Breast epithelium (tissue), 4 donors: ENCODE measurements around the gene CACHD1. TPM values are rescaled to one million over a fixed set of nuclear protein-coding genes. Genes with fewer than 3 reads are reported as not detected.

ENCODE experiments used
- DNase-seq, 2 donors: peaks; one replicate each; pipeline ENCODE4 v3.0.0-alpha.2; 2019; ENCODE audit warnings: low spot score in 2 of 2
- H3K27ac ChIP-seq, 2 donors: fragments of 200-600 bp; sonication (generic) in 1 of 2; one replicate each; pipeline ENCODE4 v1.5.1; 2016 to 2019; ENCODE audit warnings: mild to moderate bottlenecking in 1 of 2
- H3K27me3 ChIP-seq, 2 donors: fragments of 200-600 bp; sonication (generic) in 1 of 2; one replicate each; pipeline versions ENCODE4 v1.5.1 to v1.6.0; 2017 to 2019; ENCODE audit warnings: control low read depth in 1 of 2, mild to moderate bottlenecking in 1 of 2
- H3K36me3 ChIP-seq: fragments of 200-600 bp; one replicate; pipeline ENCODE4 v1.5.1; 2019
- H3K4me1 ChIP-seq, 2 donors: fragments of 200-600 bp; sonication (generic); one replicate each; pipeline ENCODE4 v1.5.1; 2016 to 2019; ENCODE audit warnings: control low read depth in 1 of 2
- H3K4me3 ChIP-seq, 3 donors: fragments of 200-600 bp; sonication (generic); 1 replicate in 2 of 3; 2 replicates in 1 of 3; pipeline ENCODE4 v1.5.1; 2016 to 2019; ENCODE audit warnings: mild to moderate bottlenecking in 3 of 3, moderate library complexity in 2 of 3
- H3K9me3 ChIP-seq, 2 donors: fragments of 200-600 bp; sonication (generic) in 1 of 2; one replicate each; pipeline ENCODE4 v1.5.1; 2016 to 2019; ENCODE audit warnings: control low read depth in 1 of 2
- POLR2A ChIP-seq: fragments of 450-650 bp; IDR thresholded peaks from one replicate; pipeline ENCODE4 v1.6.1; 2016; ENCODE audit warnings: antibody characterized with exemption, mild to moderate bottlenecking, moderate library complexity
- POLR2AphosphoS5 ChIP-seq, 3 donors: sonication (generic); formaldehyde crosslinking; IDR thresholded peaks; one replicate each; pipeline ENCODE4 v1.6.1; 2017; ENCODE audit warnings: antibody characterized with exemption in 3 of 3
- intact Hi-C: fragments of 100-400 bp; cut with DNase I; formaldehyde crosslinking; loops from one replicate; pipeline ENCODE4 v1.15.1; 2023; ENCODE audit warnings: low total_unique reads
- total RNA-seq, 3 donors: library from RNA; depleted of rRNA; stranded (reverse); fragments of >200 nt; gene quantifications; one replicate each; pipeline ENCODE4 v1.1.0, GENCODE V29; 2016
- TF ChIP-seq, protein P1 (sequence below), 3 donors: fragments of 450-650 bp; IDR thresholded peaks; one replicate each; pipeline ENCODE4 v1.5.1; 2016 to 2017; ENCODE audit warnings: antibody characterized with exemption in 3 of 3, mild to moderate bottlenecking in 3 of 3, moderate library complexity in 3 of 3

The CACHD1 gene
- total RNA-seq, 3 donors from 2014 or later, result 21.6 to 31.9 (median 25.3) TPM

DNA sequence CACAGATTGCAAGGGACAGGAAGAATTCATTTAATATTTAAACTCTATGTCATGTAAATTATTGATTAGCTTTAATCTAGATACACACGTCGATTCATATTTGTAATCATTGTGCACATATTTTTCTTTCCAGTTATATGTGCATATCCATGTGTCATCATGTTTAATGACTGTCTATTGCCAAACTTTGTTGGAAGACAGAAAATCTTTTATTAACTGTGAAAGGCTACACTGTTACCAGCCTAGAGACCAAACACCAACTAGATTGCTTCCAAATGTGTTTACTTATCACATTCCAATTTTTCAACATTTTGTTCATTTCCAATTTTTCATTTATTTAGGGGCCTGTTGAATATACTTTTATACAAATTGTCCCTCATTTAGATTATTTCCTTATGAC lies 43.2 kb upstream of the CACHD1 start:
- TF ChIP-seq, protein P1, sequence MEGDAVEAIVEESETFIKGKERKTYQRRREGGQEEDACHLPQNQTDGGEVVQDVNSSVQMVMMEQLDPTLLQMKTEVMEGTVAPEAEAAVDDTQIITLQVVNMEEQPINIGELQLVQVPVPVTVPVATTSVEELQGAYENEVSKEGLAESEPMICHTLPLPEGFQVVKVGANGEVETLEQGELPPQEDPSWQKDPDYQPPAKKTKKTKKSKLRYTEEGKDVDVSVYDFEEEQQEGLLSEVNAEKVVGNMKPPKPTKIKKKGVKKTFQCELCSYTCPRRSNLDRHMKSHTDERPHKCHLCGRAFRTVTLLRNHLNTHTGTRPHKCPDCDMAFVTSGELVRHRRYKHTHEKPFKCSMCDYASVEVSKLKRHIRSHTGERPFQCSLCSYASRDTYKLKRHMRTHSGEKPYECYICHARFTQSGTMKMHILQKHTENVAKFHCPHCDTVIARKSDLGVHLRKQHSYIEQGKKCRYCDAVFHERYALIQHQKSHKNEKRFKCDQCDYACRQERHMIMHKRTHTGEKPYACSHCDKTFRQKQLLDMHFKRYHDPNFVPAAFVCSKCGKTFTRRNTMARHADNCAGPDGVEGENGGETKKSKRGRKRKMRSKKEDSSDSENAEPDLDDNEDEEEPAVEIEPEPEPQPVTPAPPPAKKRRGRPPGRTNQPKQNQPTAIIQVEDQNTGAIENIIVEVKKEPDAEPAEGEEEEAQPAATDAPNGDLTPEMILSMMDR (IDR thresholded peaks at IDR 0.05), result no peak
- TF ChIP-seq POLR2A, result no peak
- TF ChIP-seq POLR2AphosphoS5 (IDR thresholded peaks at IDR 0.05), result no peak
- DNase-seq, result no peak
- no peaks in the 10 kb centered on the region for H3K36me3 ChIP-seq
- no peak overlapping the region for H3K27ac ChIP-seq
- H3K9me3 ChIP-seq, result no peaks in the 10 kb centered on the region
- intact Hi-C loops, result no loop called here
- no peaks in the 10 kb centered on the region for H3K27me3 ChIP-seq
- no peak overlapping the region for H3K4me3 ChIP-seq
- no peaks in the 10 kb centered on the region for H3K4me1 ChIP-seq

GRCh38 chr1:64427879-64428278 lies 42.0 kb upstream of the CACHD1 start:
- Histone ChIP-seq H3K4me1 (no peaks in the 10 kb centered on the region), H3K9me3 (no peaks in the 10 kb centered on the region), H3K27me3 (no peaks in the 10 kb centered on the region), H3K36me3 (no peaks in the 10 kb centered on the region), H3K4me3 (no peak overlapping the region), H3K27ac (no peak overlapping the region)
- no peak for DNase-seq
- intact Hi-C loops, result no loop called here
- TF ChIP-seq POLR2A (no peak), POLR2AphosphoS5 (IDR thresholded peaks at IDR 0.05) (no peak)
- TF ChIP-seq, protein P1 (IDR thresholded peaks at IDR 0.05), result no peak

GRCh38 chr1:64433308-64433707 lies 36.6 kb upstream of the CACHD1 start:
- intact Hi-C loops, result no loop called here
- Histone ChIP-seq H3K36me3 (no peaks in the 10 kb centered on the region), H3K4me1 (no peaks in the 10 kb centered on the region), H3K4me3 (no peak overlapping the region), H3K9me3 (no peaks in the 10 kb centered on the region), H3K27ac (no peak overlapping the region), H3K27me3 (no peaks in the 10 kb centered on the region)
- no peak for DNase-seq
- TF ChIP-seq POLR2AphosphoS5 (IDR thresholded peaks at IDR 0.05) (no peak), POLR2A (no peak)
- TF ChIP-seq, protein P1 (IDR thresholded peaks at IDR 0.05), result no peak

GRCh38 chr1:64433747-64434146 lies 36.2 kb upstream of the CACHD1 start:
- Histone ChIP-seq H3K9me3 (no peaks in the 10 kb centered on the region), H3K27me3 (no peaks in the 10 kb centered on the region), H3K4me3 (no peak overlapping the region), H3K36me3 (no peaks in the 10 kb centered on the region), H3K4me1 (no peaks in the 10 kb centered on the region), H3K27ac (no peak overlapping the region)
- no peak for TF ChIP-seq POLR2AphosphoS5 (IDR thresholded peaks at IDR 0.05)
- TF ChIP-seq POLR2A, result no peak
- TF ChIP-seq, protein P1 (IDR thresholded peaks at IDR 0.05), result no peak
- intact Hi-C loops, result no loop called here
- DNase-seq, result no peak

- Histone ChIP-seq H3K36me3 (no peaks in the 10 kb centered on the region), H3K27me3 (no peaks in the 10 kb centered on the region), H3K27ac (no peak overlapping the region), H3K9me3 (no peaks in the 10 kb centered on the region), H3K4me3 (no peak overlapping the region), H3K4me1 (no peaks in the 10 kb centered on the region)
- no peak for DNase-seq
- intact Hi-C loops, result no loop called here
- no peak for TF ChIP-seq POLR2AphosphoS5 (IDR thresholded peaks at IDR 0.05)
- TF ChIP-seq, protein P1 (IDR thresholded peaks at IDR 0.05), result no peak
- no peak for TF ChIP-seq POLR2A
Observed at GRCh38 chr1:64435000-64435399, 34.9 kb upstream of the CACHD1 start.
